Activated CD8-positive, alpha-beta T cell treated with anti-CD3 and anti-CD28 coated beads, Interleukin-2, amount 10 ng/mL, durations not matched to agents 7 days and 5 days (primary cell): Measurements from ENCODE around the gene FGF14. TPM values are rescaled to one million over a fixed set of nuclear protein-coding genes. Genes with fewer than 3 reads are reported as not detected.
"Not testable (repeated sequence)": the region's sequence is repeated elsewhere in the genome, so short reads cannot be mapped to it uniquely, and the experiment has no call there.

ENCODE experiments used
- ATAC-seq: fragments of 150-1000 bp; cut with Tn5 transposase; one replicate; pipeline ENCODE4 v1.10.0; 2021; ENCODE audit warnings: moderate library complexity
- CTCF ChIA-PET: fragments of 350-600 bp; sonication (Branson Sonifier 250); formaldehyde crosslinking; loops from one replicate; lab custom pipeline; 2021; ENCODE audit warnings: antibody characterized with exemption; lab: Charles Lee
- POLR2A ChIA-PET: fragments of 350-600 bp; sonication (Branson Sonifier 250); formaldehyde crosslinking; loops from one replicate; lab custom pipeline; 2021; ENCODE audit warnings: antibody characterized with exemption; lab: Charles Lee
- DNase-seq: peaks from one replicate; pipeline ENCODE4 v3.0.0-alpha.2; 2020
- H3K27ac Mint-ChIP-seq: one replicate; pipeline ENCODE4 v1.8.0; 2021; ENCODE audit warnings: mild to moderate bottlenecking, mixed read lengths
- H3K27me3 Mint-ChIP-seq: one replicate; pipeline ENCODE4 v1.8.0; 2021; ENCODE audit warnings: low read depth, mixed read lengths
- H3K36me3 Mint-ChIP-seq: one replicate; pipeline ENCODE4 v1.8.0; 2021; ENCODE audit warnings: low read depth, mixed read lengths
- H3K4me1 Mint-ChIP-seq: one replicate; pipeline ENCODE4 v1.8.0; 2021; ENCODE audit warnings: low read depth, mixed read lengths
- H3K4me3 Mint-ChIP-seq: one replicate; pipeline ENCODE4 v1.8.0; 2021; ENCODE audit warnings: mild to moderate bottlenecking, mixed read lengths
- H3K9me3 Mint-ChIP-seq: one replicate; pipeline ENCODE4 v1.8.0; 2022; ENCODE audit warnings: mixed read lengths; ENCODE audit not compliant: insufficient read depth
- total RNA-seq, 2 experiments: library from RNA; stranded (reverse); gene quantifications; one replicate each; pipeline ENCODE4 v1.2.3, GENCODE V29; 2021

The FGF14 gene
- total RNA-seq, 2 experiments from 2014 or later, result not detected

GRCh38 chr13:102012299-102013293 lies 389.3 kb downstream of the FGF14 start:
- Mint-ChIP-seq H3K27me3 (no peaks in the 10 kb centered on the region), H3K36me3 (no peaks in the 10 kb centered on the region), H3K4me1 (no peaks in the 10 kb centered on the region), H3K9me3 (peaks cover 4% of the 10 kb centered on the region), H3K27ac (no peak overlapping the region), H3K4me3 (no peak overlapping the region)
- ATAC-seq, result no peak
- DNase-seq, result no peak
- POLR2A ChIA-PET, result no interaction called here
- CTCF ChIA-PET, result no interaction called here

DNA sequence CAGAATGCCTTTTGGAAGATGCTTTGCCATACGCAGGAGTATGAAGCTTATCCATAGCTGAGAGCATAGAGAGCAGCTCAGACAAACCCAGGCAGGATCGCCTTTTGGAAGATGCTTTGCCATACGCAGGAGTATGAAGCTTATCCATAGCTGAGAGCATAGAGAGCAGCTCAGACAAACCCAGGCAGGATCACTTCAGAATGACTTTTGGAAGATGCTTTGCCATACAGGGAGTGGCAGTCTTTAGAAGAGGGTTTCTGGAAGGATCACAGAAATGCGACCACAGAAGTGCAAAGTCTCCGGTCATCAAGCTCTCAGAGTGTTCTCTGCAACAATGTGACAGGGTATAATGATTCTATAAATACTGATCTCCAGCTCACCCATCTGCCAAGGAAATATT lies 390.4 kb downstream of the FGF14 start:
- H3K4me3 Mint-ChIP-seq, H3K4me1 Mint-ChIP-seq, H3K27me3 Mint-ChIP-seq, CTCF ChIA-PET, POLR2A ChIA-PET, DNase-seq, ATAC-seq, H3K9me3 Mint-ChIP-seq, H3K27ac Mint-ChIP-seq, H3K36me3 Mint-ChIP-seq: not testable (repeated sequence)

DNA sequence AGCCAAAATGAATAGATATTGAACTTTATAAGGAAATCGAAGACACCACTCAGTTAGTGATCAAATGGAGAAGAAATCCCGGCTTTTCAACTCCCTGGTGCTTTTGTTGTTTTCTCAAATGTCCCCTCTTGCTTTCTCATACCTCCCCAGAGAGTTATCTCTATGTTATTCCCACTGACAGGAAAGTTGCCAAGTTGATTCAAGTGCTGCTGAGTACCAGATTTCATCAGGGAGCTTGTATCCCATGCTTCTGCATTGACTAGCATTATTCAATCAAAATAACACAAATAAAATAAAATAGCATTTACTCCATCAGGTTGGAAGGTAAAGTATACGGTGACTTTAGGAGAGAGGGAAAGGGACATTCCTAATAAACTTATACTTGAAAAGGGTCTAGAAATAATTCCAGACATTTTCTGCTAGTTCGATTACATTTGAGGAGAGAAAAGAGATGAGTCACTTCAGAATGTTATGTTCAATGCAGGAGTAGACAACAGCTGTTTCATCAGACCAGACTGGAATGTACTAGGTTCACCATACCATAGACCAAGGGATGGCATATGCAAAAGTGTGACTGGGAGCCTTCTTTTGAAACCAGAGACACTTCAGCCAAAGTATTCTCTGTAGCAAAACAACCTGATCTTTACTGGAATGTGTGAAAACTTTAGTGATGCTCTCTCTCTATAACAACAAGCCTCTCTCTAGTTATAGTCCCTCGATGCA lies 397.8 kb downstream of the FGF14 start:
- no peak for ATAC-seq
- ChIA-PET POLR2A (no interaction called here), CTCF (no interaction called here)
- no peak for DNase-seq
- no peaks in the 10 kb centered on the region for H3K36me3 Mint-ChIP-seq
- H3K4me1 Mint-ChIP-seq, result no peaks in the 10 kb centered on the region
- no peak overlapping the region for H3K4me3 Mint-ChIP-seq
- no peak overlapping the region for H3K27ac Mint-ChIP-seq
- no peaks in the 10 kb centered on the region for H3K27me3 Mint-ChIP-seq
- H3K9me3 Mint-ChIP-seq, result no peaks in the 10 kb centered on the region

- CTCF ChIA-PET, result no interaction called here
- ATAC-seq, result no peak
- no peaks in the 10 kb centered on the region for H3K9me3 Mint-ChIP-seq
- H3K27ac Mint-ChIP-seq, result no peak overlapping the region
- DNase-seq, result no peak
- H3K27me3 Mint-ChIP-seq, result no peaks in the 10 kb centered on the region
- H3K4me3 Mint-ChIP-seq, result no peak overlapping the region
- no peaks in the 10 kb centered on the region for H3K4me1 Mint-ChIP-seq
- POLR2A ChIA-PET, result no interaction called here
- no peaks in the 10 kb centered on the region for H3K36me3 Mint-ChIP-seq
Observed at GRCh38 chr13:102002287-102002686, 399.6 kb downstream of the FGF14 start.

- H3K4me1 Mint-ChIP-seq, result no peaks in the 10 kb centered on the region
- ATAC-seq (no peak), DNase-seq (no peak)
- no peaks in the 10 kb centered on the region for H3K27me3 Mint-ChIP-seq
- ChIA-PET CTCF (no interaction called here), POLR2A (no interaction called here)
- no peaks in the 10 kb centered on the region for H3K36me3 Mint-ChIP-seq
- H3K27ac Mint-ChIP-seq, result no peak overlapping the region
- H3K9me3 Mint-ChIP-seq, result no peaks in the 10 kb centered on the region
- H3K4me3 Mint-ChIP-seq, result no peak overlapping the region
Observed at GRCh38 chr13:102000764-102001163, 401.1 kb downstream of the FGF14 start.

DNA sequence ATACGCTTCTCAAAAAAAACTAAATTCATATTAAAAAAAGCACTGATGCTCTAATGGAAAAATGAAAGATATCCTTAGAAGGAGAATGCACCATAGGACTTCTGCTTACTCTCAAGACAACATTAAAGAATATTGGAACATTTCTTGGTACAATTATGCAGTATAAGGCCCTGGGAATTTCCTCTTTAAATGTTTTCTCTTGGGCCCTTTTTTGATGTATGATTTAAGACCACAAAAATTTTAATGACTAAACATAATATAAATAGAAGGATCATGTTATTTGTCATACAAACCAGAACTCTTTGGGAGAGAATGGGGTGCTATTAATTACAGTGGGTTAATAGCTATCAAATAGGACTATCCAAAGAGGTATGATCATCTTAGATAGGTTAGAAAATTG lies 403.7 kb downstream of the FGF14 start:
- no peaks in the 10 kb centered on the region for H3K9me3 Mint-ChIP-seq
- POLR2A ChIA-PET, result no interaction called here
- CTCF ChIA-PET, result no interaction called here

GRCh38 chr13:101996954-101997353 lies 404.9 kb downstream of the FGF14 start:
- ChIA-PET POLR2A (no interaction called here), CTCF (no interaction called here)
- Mint-ChIP-seq H3K4me1 (no peaks in the 10 kb centered on the region), H3K36me3 (no peaks in the 10 kb centered on the region), H3K27ac (no peak overlapping the region), H3K9me3 (no peaks in the 10 kb centered on the region), H3K4me3 (no peak overlapping the region), H3K27me3 (no peaks in the 10 kb centered on the region)
- ATAC-seq, result no peak
- DNase-seq, result no peak

More for the DNA sequence above, 403.7 kb downstream of the FGF14 start:
- Mint-ChIP-seq H3K27me3 (no peaks in the 10 kb centered on the region), H3K36me3 (no peaks in the 10 kb centered on the region), H3K27ac (no peak overlapping the region), H3K4me3 (no peak overlapping the region), H3K4me1 (no peaks in the 10 kb centered on the region)
- ATAC-seq (no peak), DNase-seq (no peak)

DNA sequence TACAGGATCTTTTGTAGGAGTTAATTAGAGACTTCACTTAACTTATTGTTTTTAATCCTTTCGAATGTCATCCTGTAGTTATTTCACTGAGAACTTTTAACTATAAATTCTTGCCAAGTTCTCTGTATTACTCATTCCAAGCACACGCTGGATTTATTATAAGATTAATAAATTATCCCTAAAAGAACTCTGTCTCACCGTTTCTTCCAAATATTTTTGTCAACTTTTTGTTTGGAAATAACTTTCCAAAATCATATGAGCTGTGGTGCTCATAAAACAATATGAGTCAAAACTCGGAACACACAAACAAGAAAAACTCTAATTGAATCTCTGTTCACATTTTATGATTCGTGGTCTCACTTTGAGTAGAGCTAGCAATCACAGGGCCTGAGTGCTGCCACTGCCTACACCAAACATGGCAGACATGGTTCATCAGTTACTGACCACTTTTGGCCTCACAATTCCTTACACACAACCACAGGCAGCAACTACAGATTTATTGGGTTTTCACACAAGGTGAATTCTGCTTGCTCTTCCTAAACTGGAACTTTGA lies 412.0 kb downstream of the FGF14 start:
- Mint-ChIP-seq H3K36me3 (no peaks in the 10 kb centered on the region), H3K27ac (no peak overlapping the region), H3K9me3 (no peaks in the 10 kb centered on the region), H3K4me3 (no peak overlapping the region), H3K27me3 (no peaks in the 10 kb centered on the region), H3K4me1 (no peaks in the 10 kb centered on the region)
- DNase-seq, result no peak
- no peak for ATAC-seq
- POLR2A ChIA-PET, result no interaction called here
- CTCF ChIA-PET, result no interaction called here

DNA sequence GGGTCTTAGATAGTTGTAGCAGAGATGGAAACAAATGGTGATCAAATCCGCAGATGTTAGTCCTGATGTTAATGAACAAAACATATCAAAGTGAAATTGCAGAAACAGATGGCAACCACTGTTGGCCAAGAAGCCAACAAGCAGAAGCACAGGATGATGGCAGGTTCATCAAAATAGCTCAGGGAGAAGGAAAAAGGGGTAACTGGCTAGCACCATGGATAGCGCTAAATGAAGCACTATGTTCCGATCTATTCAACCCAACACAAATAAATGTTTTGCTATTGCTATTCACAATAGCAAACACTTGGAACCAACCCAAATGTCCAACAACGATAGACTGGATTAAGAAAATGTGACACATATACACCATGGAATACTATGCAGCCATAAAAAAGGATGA lies 413.7 kb downstream of the FGF14 start:
- ATAC-seq, result no peak
- CTCF ChIA-PET, result no interaction called here
- H3K4me3 Mint-ChIP-seq, result no peak overlapping the region
- no peaks in the 10 kb centered on the region for H3K27me3 Mint-ChIP-seq
- POLR2A ChIA-PET, result no interaction called here
- H3K27ac Mint-ChIP-seq, result no peak overlapping the region
- H3K36me3 Mint-ChIP-seq, result no peaks in the 10 kb centered on the region
- H3K4me1 Mint-ChIP-seq, result no peaks in the 10 kb centered on the region
- DNase-seq, result no peak
- H3K9me3 Mint-ChIP-seq, result no peaks in the 10 kb centered on the region

DNA sequence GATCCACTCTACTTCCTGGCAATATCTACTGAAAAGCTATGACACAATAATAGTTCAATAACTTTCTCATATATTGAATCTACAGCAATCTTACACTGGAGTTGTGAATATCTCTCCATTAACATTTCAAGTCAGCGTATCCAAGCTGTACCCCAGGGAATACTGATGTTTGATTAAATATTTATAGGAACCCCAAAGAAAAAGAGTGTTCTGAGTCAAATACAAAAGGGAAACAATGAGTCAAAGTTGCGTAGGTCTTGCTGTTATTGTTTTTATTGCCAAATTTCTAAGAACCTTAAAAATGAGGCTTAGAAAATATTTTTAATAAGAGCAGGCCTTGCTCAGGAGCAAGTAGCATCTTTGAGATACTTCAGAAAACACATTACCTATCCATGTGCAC lies 415.5 kb downstream of the FGF14 start:
- no peak overlapping the region for H3K27ac Mint-ChIP-seq
- no peak for ATAC-seq
- ChIA-PET CTCF (no interaction called here), POLR2A (no interaction called here)
- no peaks in the 10 kb centered on the region for H3K36me3 Mint-ChIP-seq
- H3K27me3 Mint-ChIP-seq, result no peaks in the 10 kb centered on the region
- DNase-seq, result no peak
- H3K4me3 Mint-ChIP-seq, result no peak overlapping the region
- no peaks in the 10 kb centered on the region for H3K9me3 Mint-ChIP-seq
- H3K4me1 Mint-ChIP-seq, result no peaks in the 10 kb centered on the region

GRCh38 chr13:101985321-101985720 lies 416.5 kb downstream of the FGF14 start:
- CTCF ChIA-PET, result no interaction called here
- ATAC-seq (no peak), DNase-seq (no peak)
- Mint-ChIP-seq H3K36me3 (no peaks in the 10 kb centered on the region), H3K27ac (no peak overlapping the region), H3K4me3 (no peak overlapping the region), H3K4me1 (no peaks in the 10 kb centered on the region), H3K9me3 (no peaks in the 10 kb centered on the region), H3K27me3 (no peaks in the 10 kb centered on the region)
- POLR2A ChIA-PET, result no interaction called here

DNA sequence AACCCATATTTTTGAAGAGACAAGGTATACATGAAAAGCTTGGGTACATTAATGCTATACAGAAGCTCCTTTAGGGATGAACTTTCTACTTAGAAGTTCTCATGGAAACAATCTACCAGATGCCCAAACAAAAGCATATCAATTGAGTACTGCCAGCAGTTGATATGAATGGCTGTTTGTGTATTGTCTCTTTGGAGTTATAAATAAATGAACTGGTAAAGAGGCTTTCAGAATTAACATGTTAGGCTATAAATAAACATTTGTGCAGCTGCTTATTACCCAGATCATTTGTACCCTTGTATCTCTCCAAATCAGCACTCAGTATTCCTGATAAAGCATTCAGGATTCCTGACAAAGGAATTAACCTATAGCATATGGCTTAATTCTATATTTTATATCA lies 418.9 kb downstream of the FGF14 start:
- ATAC-seq, result no peak
- no peaks in the 10 kb centered on the region for H3K9me3 Mint-ChIP-seq
- no peak overlapping the region for H3K4me3 Mint-ChIP-seq
- CTCF ChIA-PET, result no interaction called here
- POLR2A ChIA-PET, result no interaction called here
- H3K27me3 Mint-ChIP-seq, result no peaks in the 10 kb centered on the region
- H3K36me3 Mint-ChIP-seq, result no peaks in the 10 kb centered on the region
- DNase-seq, result no peak
- H3K4me1 Mint-ChIP-seq, result no peaks in the 10 kb centered on the region
- no peak overlapping the region for H3K27ac Mint-ChIP-seq
